Caco-2 (cell line): Measurements from ENCODE around the gene CENPX. TPM values are rescaled to one million over a fixed set of nuclear protein-coding genes. Genes with fewer than 3 reads are reported as not detected.

Source experiments
- BruUV-seq: library from RNA; stranded (reverse); fragments of 400-500 nt; replicated peaks from 2 replicates; lab custom pipeline; 2021; lab: Mats Ljungman, UMichigan
- CTCF ChIA-PET: fragments of 300-600 bp; sonication (Branson Sonifier 250); formaldehyde crosslinking; loops from one replicate; lab custom pipeline; 2022; ENCODE audit warnings: antibody characterized with exemption; lab: Charles Lee
- POLR2A ChIA-PET: fragments of 300-600 bp; sonication (Branson Sonifier 250); formaldehyde crosslinking; loops from one replicate; lab custom pipeline; 2022; ENCODE audit warnings: antibody characterized with exemption; lab: Charles Lee
- DNase-seq, 2 experiments: peaks; one replicate each; pipeline versions ENCODE4 v3.0.0 to v3.0.0-alpha.2; 2020 to 2022
- H3K27me3 ChIP-seq: replicated peaks from 2 replicates; pipeline ENCODE4 v1.6.0; 2011; ENCODE audit warnings: low read length; ENCODE audit not compliant: control insufficient read depth, insufficient read depth
- H3K36me3 ChIP-seq: 2 replicates; pipeline ENCODE4 v1.5.1; 2011; ENCODE audit warnings: low read length; ENCODE audit not compliant: control insufficient read depth, insufficient read depth
- H3K4me1 ChIP-seq: fragments of 250-450 bp; sonication (Bioruptor Pico); 2 replicates; pipeline ENCODE4 v1.5.1; 2020; ENCODE audit warnings: mild to moderate bottlenecking
- H3K4me3 ChIP-seq: 2 replicates; pipeline ENCODE4 v1.5.1; 2011; ENCODE audit warnings: low read depth, mild to moderate bottlenecking, control low read depth, low read length
- H3K9me3 ChIP-seq: fragments of 250-450 bp; sonication (Bioruptor Pico); 2 replicates; pipeline ENCODE4 v1.5.1; 2020; ENCODE audit warnings: mild to moderate bottlenecking, moderate library complexity
- H3K27ac Mint-ChIP-seq: one replicate; pipeline ENCODE4 v1.8.0; 2022; ENCODE audit warnings: mixed read lengths; ENCODE audit not compliant: unreplicated experiment
- H3K27me3 Mint-ChIP-seq: one replicate; pipeline ENCODE4 v1.8.0; 2022; ENCODE audit warnings: mixed read lengths; ENCODE audit not compliant: insufficient read depth, unreplicated experiment
- H3K36me3 Mint-ChIP-seq: one replicate; pipeline ENCODE4 v1.8.0; 2022; ENCODE audit warnings: mild to moderate bottlenecking, mixed read lengths; ENCODE audit not compliant: insufficient read depth, unreplicated experiment
- H3K4me1 Mint-ChIP-seq: one replicate; pipeline ENCODE4 v1.8.0; 2022; ENCODE audit warnings: low read depth, mixed read lengths; ENCODE audit not compliant: unreplicated experiment
- H3K4me3 Mint-ChIP-seq: one replicate; pipeline ENCODE4 v1.8.0; 2022; ENCODE audit warnings: mild to moderate bottlenecking, moderate library complexity, mixed read lengths; ENCODE audit not compliant: unreplicated experiment
- H3K9me3 Mint-ChIP-seq: one replicate; pipeline ENCODE4 v1.8.0; 2022; ENCODE audit warnings: mixed read lengths; ENCODE audit not compliant: unreplicated experiment
- intact Hi-C: fragments of 100-400 bp; cut with micrococcal nuclease; formaldehyde crosslinking; loops from one replicate; pipeline ENCODE4 v1.10.0; 2022; ENCODE audit not compliant: unreplicated experiment
- total RNA-seq: library from RNA; stranded (reverse); gene quantifications from 2 replicates; pipeline ENCODE4 v1.2.3, GENCODE V29; 2022
- TF ChIP-seq, protein P1 (sequence below), 2 experiments: fragments of 200-600 bp in 1 of 2; IDR thresholded peaks; 1 replicate in 1 of 2; 2 replicates in 1 of 2; pipeline versions ENCODE4 v1.5.1 to v1.8.0; 2011 to 2022; ENCODE audit warnings: antibody characterized with exemption in 1 of 2, control low read depth in 1 of 2, inconsistent platforms in 1 of 2, low read depth in 1 of 2, low read length in 1 of 2, mild to moderate bottlenecking in 1 of 2, moderate library complexity in 1 of 2; ENCODE audit not compliant: insufficient read depth in 1 of 2, severe bottlenecking in 1 of 2, unreplicated experiment in 1 of 2

Gene CENPX
- total RNA-seq, 1 experiment from 2014 or later = 85.3 TPM

DNA sequence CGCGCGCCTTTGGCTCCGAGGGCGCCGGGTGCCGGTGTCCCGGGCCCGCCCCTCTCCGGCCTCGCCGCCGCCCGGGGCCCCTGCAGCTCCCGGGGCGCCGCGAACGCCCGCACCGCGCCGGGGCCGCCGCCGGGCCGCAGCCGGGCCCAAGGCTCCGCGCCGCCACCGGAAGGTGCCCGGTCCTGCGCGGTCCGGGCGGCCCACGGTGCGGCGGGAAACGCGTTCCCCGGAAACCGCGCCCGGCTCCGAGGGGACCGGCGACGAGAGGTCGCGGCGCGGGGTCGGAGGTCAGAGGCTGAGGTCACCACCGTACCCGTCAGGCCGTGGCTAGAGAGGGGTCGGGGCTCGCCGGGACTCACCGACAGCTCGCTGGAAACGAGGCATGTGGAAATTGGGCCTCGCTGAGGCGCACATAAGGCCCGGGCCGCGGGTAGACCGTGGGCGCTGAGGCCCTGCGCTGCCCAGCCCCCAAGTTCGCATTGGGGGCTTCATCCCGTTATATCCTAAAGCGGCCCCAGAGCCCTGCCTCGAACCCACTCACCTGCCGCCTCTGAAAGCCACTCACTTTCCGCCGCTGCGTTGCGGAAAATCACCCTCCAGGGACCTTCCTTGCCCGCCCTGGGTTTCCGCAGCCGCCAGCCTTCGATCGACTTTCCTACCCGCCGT is 43.1 kb upstream of the CENPX start, which contains the start of gene DUS1L:
Gene DUS1L (minus strand): TSS at position 167 of the 666 bp plus-strand sequence. CDS start 745 bp downstream, outside the sequence.
- intact Hi-C loops = no loop called here
- POLR2A ChIA-PET = interaction anchor here (0.8 kb wide), 1 partner anchor 35 kb away, joined by 3 read pairs; no protein-coding TSS in a partner anchor
- Mint-ChIP-seq H3K4me1 (no peaks in the 10 kb centered on the region), H3K27ac (peak within 1 kb of the TSS; percentile 78), H3K4me3 (peak within 1 kb of the TSS; percentile 74), H3K9me3 (no peaks in the 10 kb centered on the region), H3K27me3 (no peaks in the 10 kb centered on the region), H3K36me3 (peaks cover 15% of the 10 kb centered on the region)
- BruUV-seq = no TSS peak
- no peaks in the 10 kb centered on the region for H3K9me3 ChIP-seq
- TF ChIP-seq, protein P1, sequence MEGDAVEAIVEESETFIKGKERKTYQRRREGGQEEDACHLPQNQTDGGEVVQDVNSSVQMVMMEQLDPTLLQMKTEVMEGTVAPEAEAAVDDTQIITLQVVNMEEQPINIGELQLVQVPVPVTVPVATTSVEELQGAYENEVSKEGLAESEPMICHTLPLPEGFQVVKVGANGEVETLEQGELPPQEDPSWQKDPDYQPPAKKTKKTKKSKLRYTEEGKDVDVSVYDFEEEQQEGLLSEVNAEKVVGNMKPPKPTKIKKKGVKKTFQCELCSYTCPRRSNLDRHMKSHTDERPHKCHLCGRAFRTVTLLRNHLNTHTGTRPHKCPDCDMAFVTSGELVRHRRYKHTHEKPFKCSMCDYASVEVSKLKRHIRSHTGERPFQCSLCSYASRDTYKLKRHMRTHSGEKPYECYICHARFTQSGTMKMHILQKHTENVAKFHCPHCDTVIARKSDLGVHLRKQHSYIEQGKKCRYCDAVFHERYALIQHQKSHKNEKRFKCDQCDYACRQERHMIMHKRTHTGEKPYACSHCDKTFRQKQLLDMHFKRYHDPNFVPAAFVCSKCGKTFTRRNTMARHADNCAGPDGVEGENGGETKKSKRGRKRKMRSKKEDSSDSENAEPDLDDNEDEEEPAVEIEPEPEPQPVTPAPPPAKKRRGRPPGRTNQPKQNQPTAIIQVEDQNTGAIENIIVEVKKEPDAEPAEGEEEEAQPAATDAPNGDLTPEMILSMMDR (IDR thresholded peaks at IDR 0.05; ENCODE audit: insufficient read depth in 1 of 2, low read depth in 1 of 2, low read length in 1 of 2, severe bottlenecking in 1 of 2, unreplicated experiment in 1 of 2) = no peak
- peaks cover 3% of the 10 kb centered on the region; the same call in 1 of the 2 replicates for H3K36me3 ChIP-seq
- peaks cover 12% of the 10 kb centered on the region for H3K4me1 ChIP-seq
- CTCF ChIA-PET = no interaction called here
- H3K4me3 ChIP-seq = peak within 1 kb of the TSS; percentile 59
- peak in 1 of 2 experiments; percentile 84 for DNase-seq
- H3K27me3 ChIP-seq = no peaks in the 10 kb centered on the region

DNA sequence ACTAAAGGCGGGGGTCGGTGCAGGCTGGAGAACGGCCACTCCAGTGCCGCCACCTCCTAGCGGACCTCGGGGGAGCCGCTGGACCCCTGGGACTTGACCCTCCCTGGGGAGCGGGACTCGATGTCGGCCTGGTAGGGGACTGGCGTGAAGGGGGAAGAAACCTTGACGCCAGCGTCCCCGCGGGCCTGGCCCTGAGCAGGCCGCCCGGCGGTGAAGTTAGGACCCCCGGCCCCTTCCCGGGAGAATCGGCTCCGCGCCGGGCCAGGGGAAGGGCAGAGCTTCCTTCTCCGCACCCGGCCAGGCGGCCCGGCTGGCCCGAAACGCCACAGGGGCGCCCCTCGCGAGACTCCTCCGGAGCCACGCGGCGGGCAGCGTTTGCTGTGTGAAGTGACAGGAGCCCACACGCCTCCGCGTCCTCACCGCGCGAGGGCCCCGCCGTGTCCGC is 42.5 kb upstream of the CENPX start:
- no peaks in the 10 kb centered on the region for H3K27me3 ChIP-seq
- H3K36me3 ChIP-seq = peaks cover 3% of the 10 kb centered on the region; the same call in 1 of the 2 replicates
- BruUV-seq = no TSS peak
- peaks cover 12% of the 10 kb centered on the region for H3K4me1 ChIP-seq
- no peaks in the 10 kb centered on the region for H3K9me3 ChIP-seq
- peak overlapping the region; percentile 59 for H3K4me3 ChIP-seq
- Mint-ChIP-seq H3K4me3 (peak overlapping the region; percentile 74), H3K27me3 (no peaks in the 10 kb centered on the region), H3K9me3 (no peaks in the 10 kb centered on the region), H3K4me1 (no peaks in the 10 kb centered on the region), H3K27ac (no peak overlapping the region), H3K36me3 (peaks cover 21% of the 10 kb centered on the region)
- ChIA-PET POLR2A (interaction anchor here (0.8 kb wide), 1 partner anchor 35 kb away, joined by 3 read pairs; no protein-coding TSS in a partner anchor), CTCF (interaction anchor here (0.9 kb wide), 1 partner anchor 35 kb away, joined by 3 read pairs; no protein-coding TSS in a partner anchor)
- TF ChIP-seq, protein P1 (IDR thresholded peaks at IDR 0.05; ENCODE audit: insufficient read depth in 1 of 2, low read depth in 1 of 2, low read length in 1 of 2, severe bottlenecking in 1 of 2, unreplicated experiment in 1 of 2) = no peak
- intact Hi-C loops = no loop called here
- DNase-seq = no peak

DNA sequence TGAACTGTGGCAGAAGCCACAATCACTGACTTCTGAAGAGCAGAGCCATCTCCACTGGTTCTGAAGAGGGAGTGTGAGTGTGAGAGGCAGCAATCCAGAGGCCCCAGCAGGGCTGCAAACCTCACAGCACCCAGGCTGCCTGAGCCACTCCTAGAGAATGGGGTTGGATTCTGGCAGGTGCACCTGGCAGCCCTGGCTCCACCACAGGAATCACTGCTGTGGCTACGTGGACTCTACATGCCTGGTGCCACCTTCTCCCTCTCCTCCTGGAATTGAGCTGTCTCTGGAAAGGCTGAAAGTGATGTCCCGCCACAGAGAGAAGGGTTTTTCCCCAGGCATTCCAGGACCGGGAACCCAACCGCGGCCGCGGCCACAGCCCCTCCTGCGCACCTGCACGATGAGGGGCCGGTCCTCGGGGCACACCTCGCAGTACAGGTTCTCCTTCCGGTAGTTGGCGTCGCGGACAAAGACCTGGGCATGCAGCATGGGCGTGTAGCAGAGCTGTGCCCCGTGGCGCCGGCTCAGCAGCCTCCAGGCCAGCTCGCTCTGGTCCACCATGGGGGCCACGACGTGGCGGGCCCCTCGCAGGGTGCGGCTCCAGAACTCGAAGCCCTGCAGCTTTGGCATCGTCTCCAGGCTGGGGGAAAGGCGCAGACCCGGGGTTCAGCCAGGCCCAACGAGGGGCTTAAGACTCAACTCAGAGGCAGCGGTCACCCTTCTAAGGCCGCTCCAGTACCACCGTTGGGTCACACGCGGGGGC is 41.9 kb upstream of the CENPX start:
- H3K9me3 Mint-ChIP-seq = no peaks in the 10 kb centered on the region
- Histone ChIP-seq H3K36me3 (peaks cover 3% of the 10 kb centered on the region; the same call in 1 of the 2 replicates), H3K9me3 (no peaks in the 10 kb centered on the region), H3K4me1 (peaks cover 12% of the 10 kb centered on the region), H3K27me3 (no peaks in the 10 kb centered on the region), H3K4me3 (peak overlapping the region; percentile 59)
- no peaks in the 10 kb centered on the region for H3K27me3 Mint-ChIP-seq
- no peak overlapping the region for H3K27ac Mint-ChIP-seq
- DNase-seq = no peak
- H3K36me3 Mint-ChIP-seq = peaks cover 27% of the 10 kb centered on the region
- intact Hi-C loops = no loop called here
- POLR2A ChIA-PET = interaction anchor here (0.8 kb wide), 1 partner anchor 34 kb away, joined by 3 read pairs; no protein-coding TSS in a partner anchor
- no peaks in the 10 kb centered on the region for H3K4me1 Mint-ChIP-seq
- TF ChIP-seq, protein P1 (IDR thresholded peaks at IDR 0.05; ENCODE audit: insufficient read depth in 1 of 2, low read depth in 1 of 2, low read length in 1 of 2, severe bottlenecking in 1 of 2, unreplicated experiment in 1 of 2) = no peak
- peak overlapping the region; percentile 74 for H3K4me3 Mint-ChIP-seq
- BruUV-seq = TSS peak; percentile 64
- CTCF ChIA-PET = interaction anchor here (0.9 kb wide), 1 partner anchor 34 kb away, joined by 3 read pairs; no protein-coding TSS in a partner anchor
